DOHH2 (cell line): ENCODE measurements around the gene ACD.

Source experiments
- H3F3A ChIP-seq: fragments of 200-600 bp; sonication (generic), shearing (Covaris generic); 2 replicates; pipeline ENCODE4 v1.6.0; 2016; ENCODE audit warnings: antibody characterized with exemption, mild to moderate bottlenecking; ENCODE audit not compliant: control insufficient read depth, insufficient read depth
- H3K27ac ChIP-seq: fragments of 200-600 bp; sonication (generic); 2 replicates; pipeline ENCODE4 v1.5.1; 2014; ENCODE audit warnings: low read depth, mild to moderate bottlenecking, low read length, moderate library complexity
- H3K27me3 ChIP-seq: fragments of 200-600 bp; sonication (generic); 2 replicates; pipeline ENCODE4 v1.6.1; 2014; ENCODE audit warnings: mild to moderate bottlenecking, low read length, mixed read lengths; ENCODE audit not compliant: control insufficient read depth
- H3K36me3 ChIP-seq: fragments of 200-600 bp; sonication (generic); 2 replicates; pipeline ENCODE4 v1.6.1; 2014; ENCODE audit warnings: mild to moderate bottlenecking, low read length, moderate library complexity, mixed read lengths; ENCODE audit not compliant: control insufficient read depth
- H3K4me1 ChIP-seq: fragments of 200-600 bp; sonication (generic); 2 replicates; pipeline ENCODE4 v1.6.1; 2014; ENCODE audit warnings: mild to moderate bottlenecking, low read length, mixed read lengths; ENCODE audit not compliant: control insufficient read depth
- H3K4me2 ChIP-seq: fragments of 200-600 bp; sonication (generic); 2 replicates; pipeline ENCODE4 v1.6.0; 2014; ENCODE audit warnings: mild to moderate bottlenecking, low read length, moderate library complexity
- H3K4me3 ChIP-seq: fragments of 200-600 bp; sonication (generic); 2 replicates; pipeline ENCODE4 v1.5.1; 2014; ENCODE audit warnings: mild to moderate bottlenecking, low read length, mixed read lengths
- H3K79me2 ChIP-seq: fragments of 200-600 bp; sonication (generic); 2 replicates; pipeline ENCODE4 v1.6.1; 2014; ENCODE audit warnings: mild to moderate bottlenecking, low read length, mixed read lengths; ENCODE audit not compliant: control insufficient read depth
- H3K9me2 ChIP-seq: fragments of 200-600 bp; sonication (generic); replicated peaks from 2 replicates; pipeline ENCODE4 v1.6.1; 2014; ENCODE audit warnings: mild to moderate bottlenecking, low read length, mixed read lengths; ENCODE audit not compliant: control insufficient read depth
- H3K9me3 ChIP-seq: fragments of 200-600 bp; sonication (generic); 2 replicates; pipeline ENCODE4 v1.6.1; 2014; ENCODE audit warnings: antibody characterized with exemption, low read length, mixed read lengths; ENCODE audit not compliant: control insufficient read depth, insufficient read depth
- H4K20me1 ChIP-seq: fragments of 200-600 bp; sonication (generic); 2 replicates; pipeline ENCODE4 v1.6.0; 2014; ENCODE audit warnings: low read depth, mild to moderate bottlenecking, antibody characterized with exemption, low read length, moderate library complexity; ENCODE audit not compliant: control insufficient read depth, insufficient read depth
- CTCF ChIP-seq: fragments of 200-600 bp; sonication (generic); IDR thresholded peaks from one replicate; pipeline ENCODE4 v1.5.1; 2014; ENCODE audit warnings: antibody characterized with exemption, mild to moderate bottlenecking, low read depth, low read length; ENCODE audit not compliant: poor library complexity, severe bottlenecking
- EZH2phosphoT487 ChIP-seq: fragments of 200-600 bp; sonication (generic); IDR thresholded peaks from 2 replicates; pipeline ENCODE4 v1.6.1; 2017; ENCODE audit warnings: borderline replicate concordance, mild to moderate bottlenecking, antibody characterized with exemption, low read length, moderate library complexity, mixed read lengths

ACD gene

GRCh38 chr16:67659675-67660563 is at the start of gene ACD:
ACD (minus strand) TSS chr16:67660260; CDS start chr16:67660220, 40 bp downstream.
- Histone ChIP-seq H4K20me1 (peaks cover 4% of the 10 kb centered on the region; the same call in 1 of the 2 replicates), H3K27me3 (no peaks in the 10 kb centered on the region), H3F3A (peaks cover under 1% of the 10 kb centered on the region; the same call in 1 of the 2 replicates), H3K9me2 (no peaks in the 10 kb centered on the region), H3K4me3 (peak within 1 kb of the TSS; percentile 98), H3K4me1 (peaks cover 24% of the 10 kb centered on the region), H3K79me2 (peaks cover 29% of the 10 kb centered on the region), H3K4me2 (peak within 1 kb of the TSS; percentile 94), H3K27ac (peak within 1 kb of the TSS; percentile 79), H3K9me3 (no peaks in the 10 kb centered on the region), H3K36me3 (peaks cover 66% of the 10 kb centered on the region)
- TF ChIP-seq CTCF (no peak), EZH2phosphoT487 (no peak)

GRCh38 chr16:67709050-67709449 is 49.0 kb upstream of the ACD start:
- Histone ChIP-seq H3K4me2 (no peak overlapping the region), H3K9me2 (no peaks in the 10 kb centered on the region), H3K4me3 (no peak overlapping the region), H3K79me2 (peaks cover 52% of the 10 kb centered on the region), H3K9me3 (no peaks in the 10 kb centered on the region), H3F3A (no peaks in the 10 kb centered on the region), H3K4me1 (0 out of 2 replicates have a peak, but pooled peaks cover 2% of the 10 kb centered on the region), H3K36me3 (no peaks in the 10 kb centered on the region), H3K27ac (no peak overlapping the region), H3K27me3 (no peaks in the 10 kb centered on the region), H4K20me1 (0 out of 2 replicates have a peak, but pooled peaks cover 2% of the 10 kb centered on the region)
- TF ChIP-seq EZH2phosphoT487 (no peak), CTCF (no peak)

- H3F3A ChIP-seq = no peaks in the 10 kb centered on the region
- no peaks in the 10 kb centered on the region for H3K27me3 ChIP-seq
- no peak overlapping the region for H3K4me2 ChIP-seq
- no peak overlapping the region for H3K4me3 ChIP-seq
- no peak overlapping the region for H3K27ac ChIP-seq
- H3K9me2 ChIP-seq = no peaks in the 10 kb centered on the region
- no peaks in the 10 kb centered on the region for H3K36me3 ChIP-seq
- no peaks in the 10 kb centered on the region for H3K4me1 ChIP-seq
- H3K9me3 ChIP-seq = no peaks in the 10 kb centered on the region
- peaks cover 48% of the 10 kb centered on the region for H3K79me2 ChIP-seq
- TF ChIP-seq EZH2phosphoT487 (no peak), CTCF (no peak)
- H4K20me1 ChIP-seq = no peaks in the 10 kb centered on the region
Observed at GRCh38 chr16:67708368-67708771, 48.3 kb upstream of the ACD start.
